Epithelial cell of proximal tubule (primary cell): ENCODE measurements around the gene ZNF519. TPM values are rescaled to one million over a fixed set of nuclear protein-coding genes. Genes with fewer than 3 reads are reported as not detected.
"Not testable (repeated sequence)": the region's sequence is repeated elsewhere in the genome, so short reads cannot be mapped to it uniquely, and the experiment has no call there.

Experiments
- DNase-seq: peaks from one replicate; pipeline ENCODE4 v3.0.0-alpha.2; 2011; ENCODE audit warnings: low read depth
- H3K4me3 ChIP-seq: 2 replicates; pipeline ENCODE4 v1.5.1; 2011; ENCODE audit warnings: low read depth, mild to moderate bottlenecking, low read length
- CTCF ChIP-seq: conservative IDR thresholded peaks from 2 replicates; pipeline ENCODE4 v1.5.1; 2012; ENCODE audit warnings: low read depth, mild to moderate bottlenecking, low read length
- total RNA-seq: library from RNA; depleted of rRNA; stranded (reverse); fragments of >200 nt; gene quantifications from 2 replicates; pipeline ENCODE4 v1.2.3, GENCODE V29; 2015

ZNF519 gene
- total RNA-seq, 1 donor from 2014 or later: 9.5 TPM

- H3K4me3 ChIP-seq, DNase-seq: not testable (repeated sequence)
Observed at GRCh38 chr18:14130804-14131203, 1.4 kb downstream of the ZNF519 start.

GRCh38 chr18:14124689-14125088 is 7.5 kb downstream of the ZNF519 start:
- no peak for TF ChIP-seq CTCF
- no peak for DNase-seq
- no peak overlapping the region for H3K4me3 ChIP-seq

GRCh38 chr18:14122097-14122496 is 10.1 kb downstream of the ZNF519 start:
- no peak for TF ChIP-seq CTCF

GRCh38 chr18:14120926-14121325 is 11.3 kb downstream of the ZNF519 start:
- DNase-seq: no peak
- no peak for TF ChIP-seq CTCF
- no peak overlapping the region for H3K4me3 ChIP-seq

More at GRCh38 chr18:14122097-14122496, 10.1 kb downstream of the ZNF519 start:
- no peak overlapping the region for H3K4me3 ChIP-seq
- no peak for DNase-seq

- no peak for DNase-seq
- no peak overlapping the region for H3K4me3 ChIP-seq
- no peak for TF ChIP-seq CTCF
Observed at GRCh38 chr18:14117606-14118005, 14.6 kb downstream of the ZNF519 start.

GRCh38 chr18:14106906-14107305 is 25.3 kb downstream of the ZNF519 start:
- no peak overlapping the region for H3K4me3 ChIP-seq
- DNase-seq: no peak
- TF ChIP-seq CTCF: no peak

GRCh38 chr18:14104906-14105748 is 27.1 kb downstream of the ZNF519 start:
- H3K4me3 ChIP-seq: no peak overlapping the region
- no peak for TF ChIP-seq CTCF
- DNase-seq: no peak
